Dendritic cell treated with granulocyte-macrophage colony-stimulating factor and Interleukin-4, amounts not matched to agents 40 ng/mL and 50 ng/mL, for 4 days (primary cell): Measurements from ENCODE around the gene HOXD4.

Experiments used
- H3K27ac Mint-ChIP-seq: one replicate; pipeline ENCODE4 v1.8.0; 2022; ENCODE audit warnings: mild to moderate bottlenecking, mixed read lengths
- H3K27me3 Mint-ChIP-seq: one replicate; pipeline ENCODE4 v1.8.0; 2022; ENCODE audit warnings: mild to moderate bottlenecking, mixed read lengths
- H3K36me3 Mint-ChIP-seq: one replicate; pipeline ENCODE4 v1.8.0; 2022; ENCODE audit warnings: low read depth, mixed read lengths
- H3K4me1 Mint-ChIP-seq: one replicate; pipeline ENCODE4 v1.8.0; 2022; ENCODE audit warnings: low read depth, mixed read lengths
- H3K4me3 Mint-ChIP-seq: one replicate; pipeline ENCODE4 v1.8.0; 2022; ENCODE audit warnings: mild to moderate bottlenecking, moderate library complexity, mixed read lengths
- H3K9me3 Mint-ChIP-seq: one replicate; pipeline ENCODE4 v1.8.0; 2022; ENCODE audit warnings: mixed read lengths
- intact Hi-C: fragments of 100-400 bp; cut with micrococcal nuclease; formaldehyde crosslinking; loops from one replicate; pipeline ENCODE4 v1.15.0; 2022

Gene HOXD4

GRCh38 chr2:176178038-176178756 lies 26.8 kb downstream of the HOXD4 start:
- no peak overlapping the region for H3K27ac Mint-ChIP-seq
- intact Hi-C loops = no loop called here
- H3K27me3 Mint-ChIP-seq = peaks cover 88% of the 10 kb centered on the region
- H3K4me1 Mint-ChIP-seq = peaks cover 5% of the 10 kb centered on the region
- H3K36me3 Mint-ChIP-seq = no peaks in the 10 kb centered on the region
- no peak overlapping the region for H3K4me3 Mint-ChIP-seq
- no peaks in the 10 kb centered on the region for H3K9me3 Mint-ChIP-seq

DNA sequence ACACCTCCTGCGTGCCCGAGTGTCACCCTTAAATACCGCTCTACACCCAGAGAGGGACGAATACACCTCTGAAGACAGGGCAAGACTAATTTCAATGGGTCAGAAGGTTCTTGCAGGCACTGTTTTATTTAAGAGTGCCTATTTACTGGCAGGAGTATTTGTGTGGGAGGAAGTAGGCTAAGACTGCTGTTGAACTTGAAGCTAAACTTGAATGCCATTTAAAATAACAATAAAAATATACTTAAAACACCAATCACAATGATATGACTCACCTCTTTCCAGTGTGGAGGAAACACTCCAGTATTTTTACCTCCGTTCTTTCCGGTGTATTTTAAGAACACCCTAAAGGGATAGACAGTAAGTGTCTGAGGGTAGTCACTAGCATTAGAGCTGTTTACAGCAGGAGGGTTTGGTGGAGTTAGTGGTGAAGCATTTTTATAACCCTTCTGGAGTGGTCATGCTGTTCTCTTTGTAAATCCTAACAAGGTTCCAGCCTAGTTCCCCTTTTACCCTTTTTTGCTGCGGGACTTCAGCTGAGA lies 27.5 kb downstream of the HOXD4 start:
- Mint-ChIP-seq H3K27me3 (peaks cover 89% of the 10 kb centered on the region), H3K4me1 (peaks cover 5% of the 10 kb centered on the region), H3K27ac (no peak overlapping the region), H3K4me3 (no peak overlapping the region), H3K9me3 (no peaks in the 10 kb centered on the region), H3K36me3 (no peaks in the 10 kb centered on the region)
- intact Hi-C loops = no loop called here

GRCh38 chr2:176181551-176181950 lies 30.2 kb downstream of the HOXD4 start:
- Mint-ChIP-seq H3K27ac (no peak overlapping the region), H3K4me3 (no peak overlapping the region), H3K27me3 (peaks cover 86% of the 10 kb centered on the region), H3K4me1 (no peaks in the 10 kb centered on the region), H3K36me3 (no peaks in the 10 kb centered on the region), H3K9me3 (no peaks in the 10 kb centered on the region)
- intact Hi-C loops = no loop called here

DNA sequence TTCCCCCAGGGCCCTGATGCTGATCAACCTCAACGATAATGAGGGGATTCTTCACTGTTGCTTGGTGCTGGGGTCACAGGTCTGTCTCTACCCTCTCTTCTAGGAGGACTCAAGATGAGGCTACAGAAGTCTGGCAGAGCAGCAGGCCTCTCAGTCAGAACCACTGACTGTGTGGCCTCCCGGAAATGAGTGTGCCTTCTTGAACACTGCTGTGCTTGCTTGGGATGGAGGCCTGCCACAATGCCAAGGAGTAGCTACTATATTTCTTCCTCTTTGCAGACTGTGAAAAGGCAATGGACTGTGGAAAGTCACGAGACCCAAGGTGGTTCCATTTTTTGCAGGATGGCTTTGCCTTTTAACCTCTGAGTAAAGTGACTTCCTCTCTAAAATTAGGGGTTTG lies 31.3 kb downstream of the HOXD4 start:
- intact Hi-C loops = no loop called here
- H3K9me3 Mint-ChIP-seq = no peaks in the 10 kb centered on the region
- no peak overlapping the region for H3K27ac Mint-ChIP-seq
- H3K27me3 Mint-ChIP-seq = peaks cover 86% of the 10 kb centered on the region
- H3K36me3 Mint-ChIP-seq = no peaks in the 10 kb centered on the region
- no peak overlapping the region for H3K4me3 Mint-ChIP-seq
- peaks cover 4% of the 10 kb centered on the region for H3K4me1 Mint-ChIP-seq

GRCh38 chr2:176184749-176185148 lies 33.4 kb downstream of the HOXD4 start:
- intact Hi-C loops = no loop called here
- peaks cover 19% of the 10 kb centered on the region for H3K4me1 Mint-ChIP-seq
- H3K27me3 Mint-ChIP-seq = peaks cover 83% of the 10 kb centered on the region
- H3K27ac Mint-ChIP-seq = no peak overlapping the region
- H3K4me3 Mint-ChIP-seq = no peak overlapping the region
- H3K36me3 Mint-ChIP-seq = no peaks in the 10 kb centered on the region
- H3K9me3 Mint-ChIP-seq = no peaks in the 10 kb centered on the region

DNA sequence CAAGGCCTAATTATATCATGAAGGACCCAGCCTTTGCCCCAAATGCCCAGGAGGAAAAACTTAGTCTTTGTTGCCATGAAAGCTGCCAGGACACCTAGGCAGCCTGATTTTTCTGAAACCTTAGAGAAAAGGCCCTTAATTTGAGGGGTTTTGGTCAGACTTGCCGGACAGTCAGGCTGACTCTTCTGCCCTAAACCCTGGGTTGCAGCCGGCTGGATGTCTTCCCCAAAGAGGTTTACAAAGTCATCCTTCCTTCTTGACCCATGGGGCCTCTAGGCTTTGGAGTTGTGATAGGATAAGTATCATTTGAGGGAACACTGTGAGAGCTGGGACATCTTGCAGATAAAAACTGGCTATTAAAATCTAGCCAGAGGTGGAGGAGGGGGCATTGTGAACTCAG lies 34.7 kb downstream of the HOXD4 start:
- Mint-ChIP-seq H3K27me3 (peaks cover 86% of the 10 kb centered on the region), H3K9me3 (no peaks in the 10 kb centered on the region), H3K4me1 (peaks cover 22% of the 10 kb centered on the region), H3K36me3 (no peaks in the 10 kb centered on the region), H3K27ac (no peak overlapping the region), H3K4me3 (no peak overlapping the region)
- intact Hi-C loops = no loop called here

DNA sequence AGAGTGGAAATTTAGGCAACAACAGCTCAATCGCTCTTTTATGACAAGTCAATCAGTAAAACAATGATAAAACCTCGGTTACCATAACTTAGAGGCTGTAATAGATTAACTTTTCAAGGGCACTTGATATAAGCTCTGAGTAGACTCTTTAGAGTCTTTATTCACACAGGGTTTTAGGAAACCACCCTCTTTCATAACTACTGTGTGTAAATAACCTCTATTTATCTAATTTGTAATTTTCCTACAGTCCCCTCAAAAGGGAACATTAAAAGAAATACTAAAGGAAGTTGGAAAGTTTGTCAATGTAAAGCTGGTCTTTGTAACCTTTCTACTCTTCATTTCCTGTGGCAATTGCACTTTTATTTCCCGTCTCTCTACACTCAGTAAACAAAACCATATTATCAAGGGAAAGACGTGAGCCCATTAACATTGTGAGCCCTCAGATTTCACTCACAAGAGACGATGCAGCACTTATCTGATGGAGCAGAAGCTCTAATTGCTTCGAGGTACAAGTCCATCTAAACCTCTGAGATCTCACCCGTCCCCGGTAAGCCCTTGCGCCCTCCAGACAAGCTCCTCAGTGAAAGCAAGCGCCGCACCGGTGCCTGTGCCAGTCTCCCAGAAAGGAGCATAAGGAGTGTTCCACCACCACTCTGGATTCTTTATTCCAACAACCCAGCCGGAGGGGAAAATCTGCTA lies 36.0 kb downstream of the HOXD4 start:
- intact Hi-C loops = no loop called here
- Mint-ChIP-seq H3K36me3 (no peaks in the 10 kb centered on the region), H3K4me1 (peaks cover 22% of the 10 kb centered on the region), H3K4me3 (peak overlapping the region; percentile 73), H3K27me3 (peaks cover 88% of the 10 kb centered on the region), H3K27ac (no peak overlapping the region), H3K9me3 (no peaks in the 10 kb centered on the region)

- H3K9me3 Mint-ChIP-seq = no peaks in the 10 kb centered on the region
- H3K27me3 Mint-ChIP-seq = peaks cover 88% of the 10 kb centered on the region
- intact Hi-C loops = no loop called here
- peaks cover 22% of the 10 kb centered on the region for H3K4me1 Mint-ChIP-seq
- H3K27ac Mint-ChIP-seq = no peak within 1 kb of the TSS
- no peaks in the 10 kb centered on the region for H3K36me3 Mint-ChIP-seq
- H3K4me3 Mint-ChIP-seq = peak within 1 kb of the TSS; percentile 73
These were observed 36.8 kb downstream of the HOXD4 start, which contains the start of gene HOXD1 for GRCh38 chr2:176187899-176188773. HOXD1 (plus strand) TSS chr2:176188668; CDS start chr2:176188802, 134 bp downstream.

DNA sequence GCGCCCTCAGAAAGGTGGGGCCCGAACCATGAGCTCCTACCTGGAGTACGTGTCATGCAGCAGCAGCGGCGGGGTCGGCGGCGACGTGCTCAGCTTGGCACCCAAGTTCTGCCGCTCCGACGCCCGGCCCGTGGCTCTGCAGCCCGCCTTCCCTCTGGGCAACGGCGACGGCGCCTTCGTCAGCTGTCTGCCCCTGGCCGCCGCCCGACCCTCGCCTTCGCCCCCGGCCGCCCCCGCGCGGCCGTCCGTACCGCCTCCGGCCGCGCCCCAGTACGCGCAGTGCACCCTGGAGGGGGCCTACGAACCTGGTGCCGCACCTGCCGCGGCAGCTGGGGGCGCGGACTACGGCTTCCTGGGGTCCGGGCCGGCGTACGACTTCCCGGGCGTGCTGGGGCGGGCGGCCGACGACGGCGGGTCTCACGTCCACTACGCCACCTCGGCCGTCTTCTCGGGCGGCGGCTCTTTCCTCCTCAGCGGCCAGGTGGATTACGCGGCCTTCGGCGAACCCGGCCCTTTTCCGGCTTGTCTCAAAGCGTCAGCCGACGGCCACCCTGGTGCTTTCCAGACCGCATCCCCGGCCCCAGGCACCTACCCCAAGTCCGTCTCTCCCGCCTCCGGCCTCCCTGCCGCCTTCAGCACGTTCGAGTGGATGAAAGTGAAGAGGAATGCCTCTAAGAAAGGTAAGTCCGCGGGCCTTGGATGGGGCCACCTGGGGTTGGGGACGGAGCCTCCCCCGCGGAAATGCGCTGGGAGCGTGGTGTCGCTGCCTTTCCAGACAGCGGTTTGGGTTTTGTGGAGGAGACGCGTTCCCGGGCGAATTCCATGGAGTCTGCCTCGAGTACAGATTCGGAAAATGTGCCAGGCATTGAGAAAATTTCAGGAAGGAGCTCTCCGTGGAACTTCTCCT lies 37.7 kb downstream of the HOXD4 start:
- H3K27ac Mint-ChIP-seq = no peak overlapping the region
- no peaks in the 10 kb centered on the region for H3K9me3 Mint-ChIP-seq
- intact Hi-C loops = no loop called here
- H3K4me1 Mint-ChIP-seq = peaks cover 22% of the 10 kb centered on the region
- peaks cover 84% of the 10 kb centered on the region for H3K27me3 Mint-ChIP-seq
- H3K36me3 Mint-ChIP-seq = no peaks in the 10 kb centered on the region
- H3K4me3 Mint-ChIP-seq = peak overlapping the region; percentile 48

GRCh38 chr2:176189681-176190641 lies 38.6 kb downstream of the HOXD4 start:
- Mint-ChIP-seq H3K27me3 (peaks cover 82% of the 10 kb centered on the region), H3K27ac (no peak overlapping the region), H3K4me3 (no peak overlapping the region), H3K4me1 (peaks cover 22% of the 10 kb centered on the region), H3K9me3 (no peaks in the 10 kb centered on the region), H3K36me3 (no peaks in the 10 kb centered on the region)
- intact Hi-C loops = no loop called here

GRCh38 chr2:176192351-176192750 lies 41.0 kb downstream of the HOXD4 start:
- no peak overlapping the region for H3K4me3 Mint-ChIP-seq
- H3K27ac Mint-ChIP-seq = no peak overlapping the region
- H3K9me3 Mint-ChIP-seq = no peaks in the 10 kb centered on the region
- intact Hi-C loops = no loop called here
- H3K27me3 Mint-ChIP-seq = peaks cover 74% of the 10 kb centered on the region
- peaks cover 22% of the 10 kb centered on the region for H3K4me1 Mint-ChIP-seq
- no peaks in the 10 kb centered on the region for H3K36me3 Mint-ChIP-seq

DNA sequence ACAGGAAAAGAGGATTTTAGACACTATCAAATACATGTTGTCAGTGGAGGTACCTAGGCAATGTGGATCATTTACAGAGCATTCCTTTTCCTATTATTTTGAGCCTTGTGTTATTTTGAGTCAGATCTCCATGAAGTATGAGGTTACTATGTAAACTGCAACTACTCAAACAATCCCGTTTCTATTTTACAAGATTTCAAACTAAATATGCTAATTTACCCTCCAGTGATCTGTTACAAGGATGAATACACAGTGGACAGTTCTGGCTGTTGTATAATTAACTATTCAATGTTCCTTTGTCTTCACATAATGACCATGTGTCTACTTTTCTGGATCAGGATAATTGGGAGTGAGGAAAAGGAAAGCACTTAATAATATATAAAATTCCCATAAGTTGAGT lies 41.7 kb downstream of the HOXD4 start:
- no peak overlapping the region for H3K27ac Mint-ChIP-seq

More for the DNA sequence above, 41.7 kb downstream of the HOXD4 start:
- Mint-ChIP-seq H3K27me3 (peaks cover 71% of the 10 kb centered on the region), H3K4me1 (peaks cover 15% of the 10 kb centered on the region), H3K9me3 (no peaks in the 10 kb centered on the region), H3K36me3 (no peaks in the 10 kb centered on the region), H3K4me3 (no peak overlapping the region)
- intact Hi-C loops = no loop called here
